Chondrocyte (in vitro differentiated cells): Measurements from ENCODE around the gene WDR73. TPM values are rescaled to one million over a fixed set of nuclear protein-coding genes. Genes with fewer than 3 reads are reported as not detected.
A peak's percentile ranks its signal among the peaks of the same experiment; 100 is the strongest.
"Not testable (repeated sequence)": the region's sequence is repeated elsewhere in the genome, so short reads cannot be mapped to it uniquely, and the experiment has no call there.

ENCODE experiments used
- DNase-seq: peaks from one replicate; pipeline ENCODE4 v3.0.0; 2021; ENCODE audit warnings: mixed read lengths, low spot score
- H3K27ac Mint-ChIP-seq: one replicate; pipeline ENCODE4 v1.8.0; 2021; ENCODE audit warnings: mild to moderate bottlenecking, moderate library complexity, mixed read lengths; ENCODE audit not compliant: unreplicated experiment
- H3K27me3 Mint-ChIP-seq: 2 replicates; pipeline ENCODE4 v1.8.0; 2021; ENCODE audit warnings: low read depth, mixed read lengths
- H3K36me3 Mint-ChIP-seq: 2 replicates; pipeline ENCODE4 v1.8.0; 2021; ENCODE audit warnings: low read depth, mixed read lengths
- H3K4me1 Mint-ChIP-seq: 2 replicates; pipeline ENCODE4 v1.8.0; 2021; ENCODE audit warnings: low read depth, mild to moderate bottlenecking, mixed read lengths
- H3K4me3 Mint-ChIP-seq: one replicate; pipeline ENCODE4 v1.8.0; 2021; ENCODE audit warnings: mild to moderate bottlenecking, moderate library complexity, mixed read lengths; ENCODE audit not compliant: unreplicated experiment
- H3K9me3 Mint-ChIP-seq: 2 replicates; pipeline ENCODE4 v1.8.0; 2021; ENCODE audit warnings: low read depth, mixed read lengths
- CTCF ChIP-seq: fragments of 200-600 bp; sonication (generic); IDR thresholded peaks from 2 replicates; pipeline ENCODE4 v1.5.0; 2021; ENCODE audit warnings: antibody characterized with exemption, mild to moderate bottlenecking, moderate library complexity
- total RNA-seq: library from RNA; stranded (reverse); gene quantifications from 3 replicates; pipeline ENCODE4 v1.2.1, GENCODE V29; 2021

WDR73 gene
- total RNA-seq, 1 donor from 2014 or later, result 17.0 TPM

- no peak overlapping the region for H3K27ac Mint-ChIP-seq
- no peak overlapping the region for H3K4me3 Mint-ChIP-seq
- no peak for TF ChIP-seq CTCF
- H3K9me3 Mint-ChIP-seq, result no peaks in the 10 kb centered on the region
- H3K4me1 Mint-ChIP-seq, result peaks cover 23% of the 10 kb centered on the region
- H3K36me3 Mint-ChIP-seq, result peaks cover 34% of the 10 kb centered on the region
- H3K27me3 Mint-ChIP-seq, result no peaks in the 10 kb centered on the region
- DNase-seq, result no peak
Observed at GRCh38 chr15:84648539-84648938, 5.5 kb downstream of the WDR73 start.

- no peaks in the 10 kb centered on the region for H3K9me3 Mint-ChIP-seq
- no peak overlapping the region for H3K4me3 Mint-ChIP-seq
- H3K27ac Mint-ChIP-seq, result no peak overlapping the region
- H3K4me1 Mint-ChIP-seq, result peaks cover 18% of the 10 kb centered on the region
- H3K27me3 Mint-ChIP-seq, result no peaks in the 10 kb centered on the region
- peaks cover 37% of the 10 kb centered on the region for H3K36me3 Mint-ChIP-seq
- no peak for TF ChIP-seq CTCF
- DNase-seq, result no peak
Observed at GRCh38 chr15:84647726-84648125, 6.4 kb downstream of the WDR73 start.

GRCh38 chr15:84645997-84646396, 8.1 kb downstream of the WDR73 start:
- no peak for TF ChIP-seq CTCF
- Mint-ChIP-seq H3K4me1 (peaks cover 7% of the 10 kb centered on the region), H3K9me3 (no peaks in the 10 kb centered on the region), H3K36me3 (peaks cover 37% of the 10 kb centered on the region), H3K27me3 (no peaks in the 10 kb centered on the region), H3K27ac (no peak overlapping the region), H3K4me3 (no peak overlapping the region)
- DNase-seq, result peak; percentile 55

GRCh38 chr15:84645496-84645895, 8.6 kb downstream of the WDR73 start:
- no peak for TF ChIP-seq CTCF
- Mint-ChIP-seq H3K9me3 (no peaks in the 10 kb centered on the region), H3K4me3 (no peak overlapping the region), H3K27ac (no peak overlapping the region), H3K4me1 (peaks cover 7% of the 10 kb centered on the region), H3K36me3 (peaks cover 38% of the 10 kb centered on the region), H3K27me3 (no peaks in the 10 kb centered on the region)
- DNase-seq, result peak; percentile 78

GRCh38 chr15:84643838-84644237, 10.2 kb downstream of the WDR73 start:
- Mint-ChIP-seq H3K4me1 (peaks cover 3% of the 10 kb centered on the region), H3K9me3 (no peaks in the 10 kb centered on the region), H3K4me3 (no peak overlapping the region), H3K27me3 (no peaks in the 10 kb centered on the region), H3K27ac (no peak overlapping the region), H3K36me3 (peaks cover 42% of the 10 kb centered on the region)
- no peak for TF ChIP-seq CTCF
- DNase-seq, result no peak

- not testable (repeated sequence) for H3K9me3 Mint-ChIP-seq, H3K27ac Mint-ChIP-seq, DNase-seq, H3K27me3 Mint-ChIP-seq, H3K4me1 Mint-ChIP-seq, H3K4me3 Mint-ChIP-seq
- peaks cover 38% of the 10 kb centered on the region for H3K36me3 Mint-ChIP-seq
Observed at GRCh38 chr15:84642640-84643039, 11.4 kb downstream of the WDR73 start.

GRCh38 chr15:84641871-84642270, 12.2 kb downstream of the WDR73 start:
- not testable (repeated sequence) for H3K27me3 Mint-ChIP-seq, H3K27ac Mint-ChIP-seq, H3K9me3 Mint-ChIP-seq, H3K4me1 Mint-ChIP-seq, H3K4me3 Mint-ChIP-seq
- peaks cover 38% of the 10 kb centered on the region for H3K36me3 Mint-ChIP-seq
- DNase-seq, result peak; percentile 59
